NCI-H69 (cell line): ENCODE measurements around the gene BNIP5.
"Not testable (repeated sequence)": the region's sequence is repeated elsewhere in the genome, so short reads cannot be mapped to it uniquely, and the experiment has no call there.

Experiments used
- DNase-seq: peaks from one replicate; lab custom pipeline; 2025; lab: John Stamatoyannopoulos, UW

Gene BNIP5

GRCh38 chr6:36367743-36368142 is 31.1 kb upstream of the BNIP5 start:
- no peak for DNase-seq

GRCh38 chr6:36364669-36365479 is 28.2 kb upstream of the BNIP5 start:
- no peak for DNase-seq

GRCh38 chr6:36364061-36364635 is 27.5 kb upstream of the BNIP5 start:
- not testable (repeated sequence) for DNase-seq

GRCh38 chr6:36363371-36363752 is 26.7 kb upstream of the BNIP5 start:
- DNase-seq = not testable (repeated sequence)

GRCh38 chr6:36362551-36363370 is 26.1 kb upstream of the BNIP5 start:
- no peak for DNase-seq

GRCh38 chr6:36361071-36361470 is 24.4 kb upstream of the BNIP5 start:
- no peak for DNase-seq

- DNase-seq = peak; percentile 91
Observed at GRCh38 chr6:36360241-36361054, 23.8 kb upstream of the BNIP5 start.

- DNase-seq = peak; percentile 24
Observed at GRCh38 chr6:36358226-36358915, 21.7 kb upstream of the BNIP5 start.

- no peak for DNase-seq
Observed at GRCh38 chr6:36357872-36358225, 21.2 kb upstream of the BNIP5 start.

- DNase-seq = no peak
Observed at GRCh38 chr6:36355819-36356218, 19.1 kb upstream of the BNIP5 start.

GRCh38 chr6:36353411-36353915 is 16.8 kb upstream of the BNIP5 start:
- DNase-seq = peak; percentile 68

GRCh38 chr6:36352477-36353157 is 15.9 kb upstream of the BNIP5 start:
- DNase-seq = no peak

- peak; percentile 36 for DNase-seq
Observed at GRCh38 chr6:36350681-36351571, 14.2 kb upstream of the BNIP5 start.

GRCh38 chr6:36350082-36350481 is 13.4 kb upstream of the BNIP5 start:
- DNase-seq = peak; percentile 25

GRCh38 chr6:36349240-36349639 is 12.6 kb upstream of the BNIP5 start:
- DNase-seq = peak; percentile 96

GRCh38 chr6:36347621-36348020 is 10.9 kb upstream of the BNIP5 start:
- no peak for DNase-seq

GRCh38 chr6:36346486-36347273 is 10.0 kb upstream of the BNIP5 start:
- no peak for DNase-seq

- DNase-seq = peak; percentile 29
Observed at GRCh38 chr6:36345681-36346466, 9.2 kb upstream of the BNIP5 start.
